SK-N-SH (cell line): ENCODE measurements around the gene DFFB. TPM values are rescaled to one million over a fixed set of nuclear protein-coding genes. Genes with fewer than 3 reads are reported as not detected.

Experiments
- CTCF ChIA-PET: fragments of 300-600, 350-600 bp; formaldehyde crosslinking; extraction: SDS; loops from one replicate; lab custom pipeline; 2021; lab: Yijun Ruan, JAX
- POLR2A ChIA-PET: fragments of 350-600 bp; sonication (Branson Sonifier 250); formaldehyde crosslinking; extraction: SDS; loops from one replicate; lab custom pipeline; 2020; ENCODE audit warnings: antibody characterized with exemption, inconsistent platforms; lab: Yijun Ruan, JAX
- DNase-seq: peaks from one replicate; pipeline ENCODE4 v3.0.0; 2012
- H2AFZ ChIP-seq: fragments of 200-600 bp; sonication (generic); 2 replicates; pipeline ENCODE4 v1.8.1; 2016; ENCODE audit warnings: antibody characterized with exemption, mild to moderate bottlenecking, low read depth
- H3F3A ChIP-seq: fragments of 200-600 bp; sonication (generic); replicated peaks from 2 replicates; pipeline ENCODE3; 2016; ENCODE audit warnings: antibody characterized with exemption, mild to moderate bottlenecking; ENCODE audit not compliant: insufficient read depth
- H3K27ac ChIP-seq, 2 experiments: fragments of 200-500 bp in 1 of 2; fragments of 200-600 bp in 1 of 2; sonication (Bioruptor generic) in 1 of 2; sonication (generic), shearing (Covaris generic) in 1 of 2; 2 replicates each; pipeline versions ENCODE4 v1.5.1 to v1.6.1; 2014 to 2016; ENCODE audit warnings: low read depth in 2 of 2, inconsistent platforms in 1 of 2, low read length in 1 of 2, mild to moderate bottlenecking in 1 of 2, mixed read lengths in 1 of 2
- H3K27me3 ChIP-seq: fragments of 200-600 bp; sonication (generic), shearing (Covaris generic); 2 replicates; pipeline ENCODE4 v1.6.1; 2016; ENCODE audit warnings: mixed run types; ENCODE audit not compliant: insufficient read depth
- H3K36me3 ChIP-seq, 2 experiments: fragments of 200-500 bp in 1 of 2; fragments of 200-600 bp in 1 of 2; sonication (Bioruptor generic) in 1 of 2; sonication (generic) in 1 of 2; replicated peaks in 1 of 2; 2 replicates each; pipeline versions ENCODE3 to v1.5.1; 2014 to 2016; ENCODE audit warnings: low read length in 1 of 2, mild to moderate bottlenecking in 1 of 2; ENCODE audit not compliant: insufficient read depth in 2 of 2, control insufficient read depth in 1 of 2
- H3K4me1 ChIP-seq, 2 experiments: fragments of 200-500 bp in 1 of 2; fragments of 200-600 bp in 1 of 2; sonication (Bioruptor generic) in 1 of 2; sonication (generic), shearing (Covaris generic) in 1 of 2; 2 replicates each; pipeline versions ENCODE4 v1.5.1 to v1.6.1; 2014 to 2016; ENCODE audit warnings: low read depth in 1 of 2, low read length in 1 of 2, mixed run types in 1 of 2; ENCODE audit not compliant: insufficient read depth in 2 of 2, control insufficient read depth in 1 of 2
- H3K4me2 ChIP-seq: fragments of 200-600 bp; sonication (generic), shearing (Covaris generic); 2 replicates; pipeline ENCODE4 v1.6.1; 2017; ENCODE audit warnings: mixed run types
- H3K4me3 ChIP-seq, 2 experiments: fragments of 200-500 bp in 1 of 2; fragments of 200-600 bp in 1 of 2; sonication (Bioruptor generic) in 1 of 2; sonication (generic), shearing (Covaris generic) in 1 of 2; 2 replicates each; pipeline versions ENCODE4 v1.5.1 to v1.8.1; 2014 to 2016; ENCODE audit warnings: low read depth in 2 of 2, inconsistent platforms in 1 of 2, low read length in 1 of 2, mild to moderate bottlenecking in 1 of 2, mixed read lengths in 1 of 2, moderate library complexity in 1 of 2
- H3K79me2 ChIP-seq: fragments of 200-600 bp; sonication (generic); 2 replicates; pipeline ENCODE4 v1.8.1; 2017; ENCODE audit warnings: mild to moderate bottlenecking; ENCODE audit not compliant: insufficient read depth
- H3K9ac ChIP-seq: fragments of 200-600 bp; sonication (generic); 2 replicates; pipeline ENCODE4 v1.6.1; 2017; ENCODE audit warnings: mixed run types
- H3K9me2 ChIP-seq: fragments of 200-600 bp; sonication (generic); 2 replicates; pipeline ENCODE4 v1.6.1; 2017; ENCODE audit warnings: mixed run types
- H3K9me3 ChIP-seq: fragments of 200-600 bp; sonication (generic); 2 replicates; pipeline ENCODE4 v1.6.1; 2017; ENCODE audit warnings: mixed run types, mild to moderate bottlenecking, moderate library complexity
- H4K20me1 ChIP-seq: fragments of 200-600 bp; sonication (generic); 2 replicates; pipeline ENCODE4 v1.6.1; 2017; ENCODE audit warnings: mild to moderate bottlenecking, mixed run types; ENCODE audit not compliant: insufficient read depth
- ELF1 ChIP-seq: IDR thresholded peaks from 2 replicates; pipeline ENCODE4 v1.4.0; 2012
- EZH2phosphoT487 ChIP-seq: fragments of 200-600 bp; sonication (generic); IDR thresholded peaks from 2 replicates; pipeline ENCODE4 v1.6.1; 2017; ENCODE audit warnings: low read depth, mixed run types, mild to moderate bottlenecking, antibody characterized with exemption, moderate library complexity, borderline replicate concordance
- NRF1 ChIP-seq: IDR thresholded peaks from 2 replicates; pipeline ENCODE4 v1.6.1; 2012; ENCODE audit warnings: low read depth, mild to moderate bottlenecking, low read length
- POLR2AphosphoS5 ChIP-seq: IDR thresholded peaks from 2 replicates; pipeline ENCODE4 v1.6.1; 2012; ENCODE audit warnings: low read depth, low read length
- RAD21 ChIP-seq: IDR thresholded peaks from 2 replicates; pipeline ENCODE4 v1.6.1; 2012; ENCODE audit warnings: mild to moderate bottlenecking, low read length
- RCOR1 ChIP-seq: fragments of 150-350 bp; IDR thresholded peaks from 2 replicates; pipeline ENCODE4 v1.6.1; 2017; ENCODE audit warnings: antibody characterized with exemption, low read length
- SIN3A ChIP-seq: IDR thresholded peaks from 2 replicates; pipeline ENCODE4 v1.6.1; 2012; ENCODE audit warnings: low read depth, mild to moderate bottlenecking, low read length, moderate library complexity, borderline replicate concordance
- TCF12 ChIP-seq: IDR thresholded peaks from 2 replicates; pipeline ENCODE4 v1.4.0; 2012
- YY1 ChIP-seq: IDR thresholded peaks from 2 replicates; pipeline ENCODE4 v1.4.0; 2012; ENCODE audit warnings: low read depth, mild to moderate bottlenecking
- WGBS: methylation state at CpG from one replicate; pipeline ENCODE4 v1.1.6; 2017; ENCODE audit warnings: low lambda C conversion rate; 5-methylcytosine and 5-hydroxymethylcytosine counted together
- polyA plus RNA-seq, 3 experiments: library from polyadenylated mRNA; depleted of rRNA; stranded (reverse); fragments of >200 nt; gene quantifications; 2 replicates each; pipeline ENCODE4 v1.2.3, GENCODE V29; 2012
- TF ChIP-seq, protein P1 (sequence below): IDR thresholded peaks from 2 replicates; pipeline ENCODE4 v1.4.0; 2012; ENCODE audit warnings: low read depth
- TF ChIP-seq, protein P2 (sequence below): fragments of 200-600 bp; sonication (generic); IDR thresholded peaks from 2 replicates; pipeline ENCODE4 v1.6.1; 2017; ENCODE audit warnings: antibody characterized with exemption, mild to moderate bottlenecking, moderate library complexity
- TF ChIP-seq, protein P3 (sequence below): fragments of 150-350 bp; IDR thresholded peaks from 2 replicates; pipeline ENCODE4 v1.6.1; 2016; ENCODE audit warnings: mild to moderate bottlenecking, low read depth, low read length
- TF ChIP-seq, protein P4 (sequence below): fragments of 150-350 bp; IDR thresholded peaks from 2 replicates; pipeline ENCODE4 v1.6.1; 2017; ENCODE audit warnings: antibody characterized with exemption, low read length, low read depth, borderline replicate concordance

The DFFB gene, protein sequence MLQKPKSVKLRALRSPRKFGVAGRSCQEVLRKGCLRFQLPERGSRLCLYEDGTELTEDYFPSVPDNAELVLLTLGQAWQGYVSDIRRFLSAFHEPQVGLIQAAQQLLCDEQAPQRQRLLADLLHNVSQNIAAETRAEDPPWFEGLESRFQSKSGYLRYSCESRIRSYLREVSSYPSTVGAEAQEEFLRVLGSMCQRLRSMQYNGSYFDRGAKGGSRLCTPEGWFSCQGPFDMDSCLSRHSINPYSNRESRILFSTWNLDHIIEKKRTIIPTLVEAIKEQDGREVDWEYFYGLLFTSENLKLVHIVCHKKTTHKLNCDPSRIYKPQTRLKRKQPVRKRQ
- 8.2 and 8.9 TPM in 2 replicates for polyA plus RNA-seq (2012; rRNA removed)
- polyA plus RNA-seq (2012; cell fraction: cytosol; rRNA removed) = 6.0 and 8.2 TPM in 2 replicates
- 20.7 and 20.8 TPM in 2 replicates for polyA plus RNA-seq (2012; cell fraction: nucleus; rRNA removed)

DNA sequence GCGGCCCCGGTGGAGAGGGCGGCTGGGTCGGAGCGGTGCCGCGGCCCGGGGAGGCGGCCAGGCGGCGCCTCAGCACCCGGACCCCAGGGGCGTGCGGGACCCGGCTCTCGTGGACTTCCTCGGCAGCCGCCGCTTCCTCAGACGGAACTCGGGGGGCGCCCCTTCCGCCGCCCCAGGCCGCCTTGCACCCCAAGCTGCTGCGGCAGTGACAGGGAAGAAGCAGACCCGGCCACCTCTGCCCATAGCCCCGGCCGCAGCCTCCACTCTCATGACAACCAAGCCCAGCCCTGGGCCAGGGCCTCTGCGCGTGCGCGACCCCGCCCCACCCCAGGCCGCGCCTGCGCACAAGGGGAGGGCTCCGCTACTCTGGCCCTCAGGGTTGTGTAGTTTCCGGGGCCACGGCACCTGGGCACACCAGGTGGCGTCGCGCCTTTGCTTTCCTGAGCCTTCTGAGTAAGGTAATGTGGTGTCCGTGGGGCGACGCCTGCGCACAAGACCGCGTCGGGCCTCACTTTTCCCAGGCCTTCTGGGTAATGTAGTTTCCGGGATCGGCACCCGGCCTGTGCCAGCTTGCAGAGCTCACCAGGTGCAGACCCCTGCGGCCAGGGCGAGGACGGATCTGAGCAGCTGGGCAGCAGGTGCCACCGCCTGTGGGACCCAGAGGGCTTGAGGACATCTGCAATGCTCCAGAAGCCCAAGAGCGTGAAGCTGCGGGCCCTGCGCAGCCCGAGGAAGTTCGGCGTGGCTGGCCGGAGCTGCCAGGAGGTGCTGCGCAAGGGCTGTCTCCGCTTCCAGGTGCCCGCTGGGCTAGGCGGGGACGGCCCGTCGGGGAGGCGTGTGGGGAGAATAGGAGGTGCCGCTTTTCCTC, at the start of gene DFFB, which contains the start of gene CEP104:
DFFB (plus strand) TSS at position 554 of the 868 bp plus-strand sequence; CDS start at position 682, 128 bp downstream.
CEP104 (minus strand) TSS at position 289 of the 868 bp plus-strand sequence. CDS start 4,804 bp downstream, outside the sequence.
- Histone ChIP-seq H4K20me1 (peaks cover 9% of the 10 kb centered on the region; the same call in 1 of the 2 replicates), H3K79me2 (peaks cover 39% of the 10 kb centered on the region), H3K27ac (peak within 1 kb of the TSS; percentile 31 to 66; a peak in 2 of 4 replicates), H3K9me2 (no peaks in the 10 kb centered on the region), H3K9me3 (no peaks in the 10 kb centered on the region), H2AFZ (peak within 1 kb of the TSS; percentile 89), H3K4me2 (peak within 1 kb of the TSS; percentile 96), H3K4me3 (peak within 1 kb of the TSS; percentile 76 to 88), H3K27me3 (no peaks in the 10 kb centered on the region), H3K4me1 (peaks cover 4 to 16% of the 10 kb centered on the region in 2 experiments; a peak in 1 of 4 replicates), H3F3A (no peaks in the 10 kb centered on the region), H3K9ac (peak within 1 kb of the TSS; percentile 73), H3K36me3 (no peaks in the 10 kb centered on the region)
- TF ChIP-seq ELF1 = peak; percentile 46
- TF ChIP-seq, protein P1, sequence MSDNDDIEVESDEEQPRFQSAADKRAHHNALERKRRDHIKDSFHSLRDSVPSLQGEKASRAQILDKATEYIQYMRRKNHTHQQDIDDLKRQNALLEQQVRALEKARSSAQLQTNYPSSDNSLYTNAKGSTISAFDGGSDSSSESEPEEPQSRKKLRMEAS = peak; percentile 65; the same call in 1 of the 2 replicates
- TF ChIP-seq POLR2AphosphoS5 = peak; percentile 61; the same call in 1 of the 2 replicates
- peak; percentile 41; the same call in 1 of the 2 replicates for TF ChIP-seq YY1
- TF ChIP-seq NRF1 = peak; percentile 94
- TF ChIP-seq, protein P2, sequence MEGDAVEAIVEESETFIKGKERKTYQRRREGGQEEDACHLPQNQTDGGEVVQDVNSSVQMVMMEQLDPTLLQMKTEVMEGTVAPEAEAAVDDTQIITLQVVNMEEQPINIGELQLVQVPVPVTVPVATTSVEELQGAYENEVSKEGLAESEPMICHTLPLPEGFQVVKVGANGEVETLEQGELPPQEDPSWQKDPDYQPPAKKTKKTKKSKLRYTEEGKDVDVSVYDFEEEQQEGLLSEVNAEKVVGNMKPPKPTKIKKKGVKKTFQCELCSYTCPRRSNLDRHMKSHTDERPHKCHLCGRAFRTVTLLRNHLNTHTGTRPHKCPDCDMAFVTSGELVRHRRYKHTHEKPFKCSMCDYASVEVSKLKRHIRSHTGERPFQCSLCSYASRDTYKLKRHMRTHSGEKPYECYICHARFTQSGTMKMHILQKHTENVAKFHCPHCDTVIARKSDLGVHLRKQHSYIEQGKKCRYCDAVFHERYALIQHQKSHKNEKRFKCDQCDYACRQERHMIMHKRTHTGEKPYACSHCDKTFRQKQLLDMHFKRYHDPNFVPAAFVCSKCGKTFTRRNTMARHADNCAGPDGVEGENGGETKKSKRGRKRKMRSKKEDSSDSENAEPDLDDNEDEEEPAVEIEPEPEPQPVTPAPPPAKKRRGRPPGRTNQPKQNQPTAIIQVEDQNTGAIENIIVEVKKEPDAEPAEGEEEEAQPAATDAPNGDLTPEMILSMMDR = no peak
- TF ChIP-seq EZH2phosphoT487 = no peak
- TF ChIP-seq TCF12 = peak; percentile 12; the same call in 1 of the 2 replicates
- 0 out of 2 replicates have a peak, but pooled peaks have one; percentile 9 for TF ChIP-seq RAD21
- 6% methylated on average over 17 of the region's 73 CpGs for WGBS
- DNase-seq = peak; percentile 100
- POLR2A ChIA-PET = interaction anchor here (0.8 kb wide), 1 partner anchor 11 kb away, joined by 3 read pairs; no protein-coding TSS in a partner anchor
- CTCF ChIA-PET = interaction anchor here (0.7 to 2.0 kb wide), 7 partner anchors 8 to 404 kb away, joined by 3 to 6 read pairs (median 4); no protein-coding TSS in a partner anchor

DNA sequence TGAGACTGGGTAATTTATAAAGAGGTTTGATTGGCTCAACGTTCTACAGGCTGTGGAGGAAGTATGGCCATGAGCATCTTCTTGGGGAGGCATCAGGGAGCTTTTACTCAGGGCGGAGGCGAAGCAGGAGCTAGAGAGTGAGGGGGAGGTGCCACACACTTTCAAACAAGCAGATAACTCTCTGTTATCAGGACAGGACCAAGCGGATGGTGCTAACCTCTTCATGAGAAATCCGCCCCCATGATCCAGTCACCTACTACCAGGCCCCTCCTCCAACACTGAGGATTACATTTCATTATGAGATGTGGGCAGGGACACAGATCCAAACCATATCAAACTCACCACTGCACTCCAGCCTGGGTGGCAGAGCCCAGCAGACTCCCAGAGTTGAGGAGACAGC, 49.5 kb upstream of the DFFB start:
- H3K79me2 ChIP-seq = no peaks in the 10 kb centered on the region
- 56% methylated on average over 5 of the region's 5 CpGs for WGBS
- H3K9me3 ChIP-seq = no peaks in the 10 kb centered on the region
- no peaks in the 10 kb centered on the region for H3K27me3 ChIP-seq
- H3K4me2 ChIP-seq = no peak overlapping the region
- H4K20me1 ChIP-seq = no peaks in the 10 kb centered on the region
- H3F3A ChIP-seq = no peaks in the 10 kb centered on the region
- no peak overlapping the region for H2AFZ ChIP-seq
- H3K9me2 ChIP-seq = no peaks in the 10 kb centered on the region
- no peak overlapping the region for H3K27ac ChIP-seq
- H3K4me3 ChIP-seq = no peak overlapping the region
- POLR2A ChIA-PET = no interaction called here
- peaks cover 0 to 4% of the 10 kb centered on the region in 2 experiments; a peak in 1 of 4 replicates for H3K4me1 ChIP-seq
- no peak for DNase-seq
- no peak overlapping the region for H3K9ac ChIP-seq
- H3K36me3 ChIP-seq = no peaks in the 10 kb centered on the region
- CTCF ChIA-PET = interaction anchor here (0.8 kb wide), 1 partner anchor 32 kb away, joined by 3 read pairs; no protein-coding TSS in a partner anchor
- TF ChIP-seq SIN3A (no peak), YY1 (no peak), RCOR1 (no peak), TCF12 (no peak), NRF1 (no peak), RAD21 (no peak), ELF1 (no peak), POLR2AphosphoS5 (no peak)
- TF ChIP-seq, protein P3, sequence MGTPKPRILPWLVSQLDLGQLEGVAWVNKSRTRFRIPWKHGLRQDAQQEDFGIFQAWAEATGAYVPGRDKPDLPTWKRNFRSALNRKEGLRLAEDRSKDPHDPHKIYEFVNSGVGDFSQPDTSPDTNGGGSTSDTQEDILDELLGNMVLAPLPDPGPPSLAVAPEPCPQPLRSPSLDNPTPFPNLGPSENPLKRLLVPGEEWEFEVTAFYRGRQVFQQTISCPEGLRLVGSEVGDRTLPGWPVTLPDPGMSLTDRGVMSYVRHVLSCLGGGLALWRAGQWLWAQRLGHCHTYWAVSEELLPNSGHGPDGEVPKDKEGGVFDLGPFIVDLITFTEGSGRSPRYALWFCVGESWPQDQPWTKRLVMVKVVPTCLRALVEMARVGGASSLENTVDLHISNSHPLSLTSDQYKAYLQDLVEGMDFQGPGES = no peak
- TF ChIP-seq, protein P2 = no peak
- TF ChIP-seq, protein P4, sequence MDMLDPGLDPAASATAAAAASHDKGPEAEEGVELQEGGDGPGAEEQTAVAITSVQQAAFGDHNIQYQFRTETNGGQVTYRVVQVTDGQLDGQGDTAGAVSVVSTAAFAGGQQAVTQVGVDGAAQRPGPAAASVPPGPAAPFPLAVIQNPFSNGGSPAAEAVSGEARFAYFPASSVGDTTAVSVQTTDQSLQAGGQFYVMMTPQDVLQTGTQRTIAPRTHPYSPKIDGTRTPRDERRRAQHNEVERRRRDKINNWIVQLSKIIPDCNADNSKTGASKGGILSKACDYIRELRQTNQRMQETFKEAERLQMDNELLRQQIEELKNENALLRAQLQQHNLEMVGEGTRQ = no peak
